ENCODE data around the gene PKP4.
"Not testable (repeated sequence)": the region's sequence is repeated elsewhere in the genome, so short reads cannot be mapped to it uniquely, and the experiment has no call there.

The PKP4 gene

DNA sequence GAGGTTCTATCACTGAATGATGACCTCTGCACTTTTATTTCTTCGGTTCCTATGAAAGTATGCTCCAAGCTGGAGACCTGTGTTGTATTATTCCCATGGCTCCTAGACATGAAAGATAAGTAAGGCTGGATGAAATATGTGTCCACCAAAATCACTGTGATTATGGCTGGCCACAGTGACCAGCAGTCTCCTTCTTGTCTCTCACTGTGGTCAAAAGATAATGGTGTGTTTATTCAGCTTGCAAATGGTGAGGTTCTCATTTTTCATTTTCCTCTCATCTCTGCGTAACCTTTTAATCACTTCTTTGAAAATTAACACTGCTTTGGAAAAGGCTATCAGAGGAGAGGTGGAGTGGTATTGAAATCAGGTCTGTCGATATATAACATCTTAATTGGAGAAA lies 230.6 kb downstream of the PKP4 start:
- DNase-seq (ENCODE audit: low spot score) = no peak

DNA sequence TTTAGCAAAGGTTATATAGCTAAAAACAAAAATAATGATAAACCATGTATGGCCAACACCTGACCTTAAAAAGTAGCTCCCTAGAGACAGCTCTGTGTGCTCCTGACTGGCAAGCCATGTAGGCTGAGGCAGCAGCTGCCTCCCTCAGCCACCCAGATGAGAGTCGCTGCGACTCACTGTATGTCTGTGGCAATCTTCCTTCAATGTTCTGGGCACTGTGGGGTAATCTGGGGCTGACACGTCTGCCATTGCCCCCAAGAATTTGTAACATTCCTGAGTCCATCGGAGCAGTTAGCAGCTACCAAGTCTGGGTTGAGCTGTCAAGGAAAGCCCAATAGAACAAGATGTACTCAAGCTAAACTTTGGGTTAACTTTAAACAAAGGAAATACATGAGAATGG lies 232.0 kb downstream of the PKP4 start:
- no peak for DNase-seq (ENCODE audit: low spot score)

DNA sequence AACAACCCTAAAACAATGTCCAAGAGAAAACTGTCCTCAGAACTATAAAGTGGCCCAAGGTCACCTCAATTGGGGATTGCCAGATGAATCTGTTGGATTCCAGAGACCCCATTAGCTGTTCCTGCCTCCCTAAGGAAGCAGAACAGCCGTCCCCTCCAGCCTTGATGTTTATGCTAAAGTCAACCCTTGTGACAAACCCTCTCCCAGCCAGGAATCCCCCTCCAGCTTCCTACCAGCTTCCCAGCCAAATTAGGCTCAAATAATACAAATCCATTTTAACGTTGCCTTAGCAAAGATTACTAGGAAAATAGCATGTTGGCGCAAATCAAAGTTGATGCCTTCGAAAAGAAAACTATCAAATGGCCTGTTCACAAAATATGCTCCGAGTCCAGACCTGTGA lies 232.6 kb downstream of the PKP4 start:
- no peak for DNase-seq (ENCODE audit: low spot score)

DNA sequence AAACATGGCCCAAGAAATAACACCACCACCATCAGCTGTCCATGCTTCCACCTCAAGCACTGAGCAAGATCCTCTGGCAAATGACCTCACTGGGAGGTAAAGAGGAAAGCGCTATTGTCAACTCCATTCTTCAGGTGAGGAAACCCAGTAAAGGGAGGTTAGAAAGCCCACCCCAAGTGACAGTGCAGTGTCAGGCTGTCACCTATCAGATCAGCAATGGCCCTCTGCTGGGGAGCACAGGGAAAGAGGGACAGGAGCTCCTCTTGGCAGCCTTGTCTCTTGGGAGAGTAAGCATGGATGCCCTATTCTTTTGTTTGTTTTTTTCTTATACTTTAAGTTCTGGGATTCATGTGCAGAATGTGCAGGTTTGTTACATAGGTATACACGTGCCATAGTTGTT lies 234.1 kb downstream of the PKP4 start:
- DNase-seq (ENCODE audit: low spot score) = no peak

DNA sequence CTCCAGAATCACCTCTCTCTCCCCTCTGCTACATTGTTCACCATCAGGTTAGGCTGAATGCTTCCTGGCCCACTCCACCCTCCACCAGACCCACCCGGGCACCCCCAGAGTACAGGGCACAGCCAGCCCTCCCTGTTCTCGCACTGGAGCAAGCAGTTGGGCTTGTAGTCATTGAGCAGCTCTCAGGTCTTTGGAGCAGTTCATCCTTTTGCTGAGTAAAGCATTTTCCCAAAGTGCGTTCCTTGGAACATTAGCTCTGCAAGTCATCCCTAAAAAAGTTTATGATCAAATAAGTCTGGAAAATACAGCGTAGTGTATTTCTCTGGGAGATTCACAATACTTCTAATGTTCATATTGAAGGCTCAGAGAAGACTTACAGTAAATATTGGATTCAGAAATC lies 234.9 kb downstream of the PKP4 start:
- DNase-seq (ENCODE audit: low spot score) = no peak

DNA sequence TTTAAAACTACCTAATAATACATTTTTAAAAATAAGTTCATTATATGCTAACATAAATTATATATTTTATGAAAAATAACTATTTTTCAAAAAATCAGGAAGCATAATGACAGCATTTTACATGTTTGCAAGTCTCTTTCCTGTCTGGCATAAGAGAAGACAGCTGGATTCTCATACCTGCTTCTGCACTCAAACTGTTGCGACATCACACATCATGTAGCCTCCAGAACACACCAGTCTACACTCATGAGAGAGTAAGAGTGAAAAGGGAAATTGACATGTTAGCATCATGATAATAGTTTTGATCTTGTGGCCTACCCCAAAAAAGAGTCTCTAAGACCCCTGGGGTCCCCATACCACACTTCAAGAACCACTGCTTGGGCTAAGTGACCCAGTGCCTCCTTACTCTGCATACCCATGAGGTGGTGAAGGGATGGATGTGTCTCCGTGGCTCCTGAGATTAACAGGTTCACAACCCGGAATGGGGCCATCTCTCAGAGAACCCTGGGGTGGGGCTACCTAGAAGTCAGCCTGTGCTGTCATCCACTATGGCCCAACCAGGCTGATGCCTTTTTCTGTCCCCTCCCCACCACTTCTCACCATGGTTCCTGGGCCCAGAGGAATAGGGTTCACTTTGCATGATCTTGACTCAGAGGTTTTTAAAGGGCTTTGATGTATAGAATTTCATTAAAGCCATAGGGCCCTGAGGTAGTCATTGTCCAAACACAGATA lies 235.8 kb downstream of the PKP4 start:
- DNase-seq (ENCODE audit: low spot score) = no peak

DNA sequence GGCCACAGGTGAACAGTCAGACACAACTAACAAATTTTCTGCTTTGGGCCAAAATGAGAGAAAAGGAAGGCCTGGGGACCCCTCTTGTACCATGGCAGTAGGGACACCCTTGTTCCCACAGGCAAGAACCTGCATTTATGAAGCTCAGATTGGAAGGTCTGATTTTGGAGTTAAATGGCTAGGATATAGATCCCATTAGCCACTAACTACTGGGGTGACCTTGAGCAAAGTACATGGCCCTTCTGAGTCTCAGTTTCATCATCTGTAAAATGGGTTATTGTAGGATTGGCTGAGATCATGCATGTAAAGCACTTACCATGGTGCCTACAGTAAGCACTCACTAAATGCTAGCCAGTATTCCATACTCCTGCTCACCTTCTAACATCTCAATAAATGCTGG lies 236.7 kb downstream of the PKP4 start:
- DNase-seq (ENCODE audit: low spot score) = no peak

DNA sequence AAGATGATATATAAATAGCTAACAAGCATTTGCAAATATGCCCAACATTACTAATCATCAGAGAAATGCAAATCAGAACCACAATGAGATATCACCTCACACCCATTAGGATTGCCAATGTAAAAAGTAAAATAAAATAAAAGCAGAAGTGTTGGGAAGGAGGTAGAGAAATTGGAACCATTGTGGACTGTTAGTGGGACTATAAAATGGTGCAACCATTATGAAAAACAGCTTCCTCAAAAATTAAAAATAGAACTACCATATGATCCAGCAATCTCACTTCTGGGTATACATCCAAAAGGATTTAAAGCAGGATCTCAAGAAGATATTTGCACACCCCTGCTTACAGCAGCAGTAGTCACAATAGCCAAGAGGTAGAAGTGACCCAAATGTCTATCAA lies 238.6 kb downstream of the PKP4 start:
- no peak for DNase-seq (ENCODE audit: low spot score)

DNA sequence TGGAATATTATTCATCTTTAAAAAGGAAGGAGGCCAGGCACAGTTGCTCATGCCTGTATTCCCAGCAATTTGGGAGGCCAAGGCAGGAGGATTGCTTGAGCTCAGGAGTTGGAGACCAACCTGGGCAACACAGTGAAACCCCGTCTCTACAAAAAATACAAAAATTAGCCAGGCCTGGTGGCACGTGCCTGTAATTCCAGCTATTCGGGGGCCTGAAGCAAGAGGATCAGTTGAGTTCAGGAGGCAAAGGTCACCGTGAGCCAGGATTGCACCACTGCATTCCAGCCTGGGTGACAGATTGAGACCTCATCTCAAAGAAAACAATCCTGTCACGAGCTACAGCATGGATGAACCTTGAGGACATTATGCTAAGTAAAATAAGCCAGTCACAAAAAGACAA lies 239.0 kb downstream of the PKP4 start:
- DNase-seq (ENCODE audit: low spot score) = not testable (repeated sequence)

DNA sequence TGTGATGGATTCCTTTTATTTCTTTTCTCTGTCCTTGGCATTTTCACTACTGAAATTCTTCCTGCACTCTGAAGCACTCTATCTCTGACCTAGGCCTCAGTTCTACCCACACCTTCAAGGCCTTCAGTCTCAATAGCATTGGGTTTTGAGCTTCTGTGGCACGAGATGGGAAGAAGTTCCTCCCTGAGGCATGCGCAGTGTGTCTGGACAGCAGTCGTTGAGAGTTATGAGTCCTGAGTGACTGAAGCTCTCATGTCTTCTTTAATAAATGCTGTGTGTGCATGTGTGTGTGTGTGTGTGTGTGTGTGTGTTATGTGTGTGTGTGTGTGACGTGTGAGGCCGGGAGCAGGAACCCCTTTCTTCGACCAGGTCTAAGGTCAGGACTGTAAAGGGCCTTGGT lies 242.6 kb downstream of the PKP4 start:
- no peak for DNase-seq (ENCODE audit: low spot score)

DNA sequence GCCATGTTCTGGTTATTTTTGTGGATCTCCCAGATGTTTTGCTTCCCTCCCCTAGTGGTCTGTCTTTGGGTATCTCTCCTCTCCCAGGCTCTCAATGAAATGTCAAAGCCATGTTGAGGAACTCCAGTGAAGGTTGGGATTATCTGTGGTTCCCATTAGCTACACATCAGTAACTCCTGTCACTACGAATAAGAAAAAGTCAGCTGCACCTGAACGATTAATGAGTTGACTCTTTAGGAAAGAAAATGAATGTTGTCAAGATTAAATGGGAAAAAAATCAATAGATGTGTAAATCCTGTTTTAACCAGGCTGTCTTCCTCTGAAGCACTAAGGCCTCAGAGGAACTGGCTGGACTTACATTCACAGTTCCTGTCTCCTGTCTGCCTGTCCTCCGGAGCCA lies 244.3 kb downstream of the PKP4 start:
- no peak for DNase-seq (ENCODE audit: low spot score)

DNA sequence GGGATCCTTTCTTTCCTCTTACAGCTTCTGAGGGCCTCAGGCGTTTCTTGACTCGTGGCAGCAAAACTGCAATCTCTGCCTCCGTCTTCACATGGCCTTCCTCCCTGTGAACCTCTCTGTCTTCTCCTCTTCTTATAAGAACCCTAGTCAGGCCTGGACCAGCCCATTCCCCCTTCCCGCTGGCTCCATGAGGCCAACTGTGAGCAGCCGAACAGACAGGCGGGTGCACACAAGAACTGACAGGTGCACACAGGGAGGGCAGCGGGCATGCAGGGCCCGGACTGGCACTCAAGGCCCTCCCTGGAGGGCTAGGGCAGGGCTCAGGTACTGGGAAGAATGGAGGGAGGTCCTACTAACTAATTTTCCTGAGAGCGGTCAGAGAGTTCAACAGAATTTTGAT lies 246.0 kb downstream of the PKP4 start:
- DNase-seq (ENCODE audit: low spot score) = no peak

DNA sequence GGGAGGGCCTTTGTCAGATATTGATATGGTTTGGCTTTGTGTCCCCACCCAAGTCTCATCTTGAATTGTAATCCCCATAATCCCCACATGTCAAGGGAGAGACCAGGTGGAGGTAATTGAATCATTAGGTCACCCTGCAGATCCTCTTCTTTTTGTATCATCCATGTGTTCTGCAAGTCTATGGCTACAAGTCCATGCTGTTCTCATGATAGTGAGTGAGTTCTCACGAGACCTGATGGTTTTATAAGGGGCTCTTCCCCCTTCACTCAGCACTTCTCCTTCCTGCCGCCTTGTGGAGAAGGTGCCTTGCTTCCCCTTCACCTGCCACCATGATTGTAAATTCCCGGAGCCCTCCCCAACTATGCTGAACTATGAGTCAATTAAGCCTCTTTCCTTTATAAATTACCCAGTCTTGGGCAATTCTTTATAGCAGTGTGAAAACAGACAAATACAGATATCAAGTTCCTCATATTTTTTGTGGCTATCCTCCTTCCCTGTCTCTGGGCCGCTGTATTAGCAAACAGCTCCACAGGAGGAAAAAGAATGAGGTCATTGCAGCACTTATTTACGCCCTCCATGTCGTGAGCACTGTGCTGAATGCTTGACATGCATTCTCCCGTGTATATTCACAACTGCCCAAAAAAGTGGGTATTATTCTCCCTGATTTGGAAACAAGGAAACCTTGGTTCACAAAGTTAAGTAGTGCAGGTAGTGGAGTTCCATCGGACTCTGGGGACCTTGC lies 248.1 kb downstream of the PKP4 start:
- DNase-seq (ENCODE audit: low spot score) = not testable (repeated sequence)

DNA sequence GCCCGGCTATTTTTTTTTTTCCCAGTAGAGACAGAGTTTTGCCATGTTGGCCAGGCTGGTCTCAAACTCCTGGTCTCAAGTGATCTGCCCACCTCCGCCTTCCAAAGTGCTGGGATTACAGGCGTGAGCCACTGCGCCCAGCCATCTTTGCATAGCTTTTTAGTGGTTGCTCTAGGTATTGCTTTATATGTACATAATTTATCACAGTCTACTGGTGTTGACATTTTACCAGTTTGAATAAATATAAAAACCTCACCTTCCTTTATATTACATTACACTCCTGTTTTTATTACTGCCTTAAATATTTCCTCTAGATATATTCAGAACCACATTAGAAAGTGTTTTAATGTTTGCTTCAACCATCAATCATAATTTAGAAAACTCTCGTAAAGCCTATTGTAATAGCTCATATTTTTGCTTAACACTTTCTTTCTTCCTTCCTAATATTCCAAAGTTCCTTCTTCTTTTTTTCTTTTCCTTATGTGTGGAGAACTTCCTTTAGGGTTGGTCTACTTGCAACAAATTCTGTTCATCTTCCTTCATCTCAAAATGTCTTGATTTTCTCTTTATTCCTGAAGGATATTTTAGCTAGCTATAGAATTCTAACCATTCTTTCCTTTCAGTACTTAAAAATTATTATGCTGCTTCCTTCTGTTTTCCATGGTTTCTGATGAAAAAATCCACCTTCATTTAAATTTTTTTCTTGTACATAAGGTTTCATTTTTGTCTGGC lies 256.2 kb downstream of the PKP4 start:
- no peak for DNase-seq (ENCODE audit: low spot score)

DNA sequence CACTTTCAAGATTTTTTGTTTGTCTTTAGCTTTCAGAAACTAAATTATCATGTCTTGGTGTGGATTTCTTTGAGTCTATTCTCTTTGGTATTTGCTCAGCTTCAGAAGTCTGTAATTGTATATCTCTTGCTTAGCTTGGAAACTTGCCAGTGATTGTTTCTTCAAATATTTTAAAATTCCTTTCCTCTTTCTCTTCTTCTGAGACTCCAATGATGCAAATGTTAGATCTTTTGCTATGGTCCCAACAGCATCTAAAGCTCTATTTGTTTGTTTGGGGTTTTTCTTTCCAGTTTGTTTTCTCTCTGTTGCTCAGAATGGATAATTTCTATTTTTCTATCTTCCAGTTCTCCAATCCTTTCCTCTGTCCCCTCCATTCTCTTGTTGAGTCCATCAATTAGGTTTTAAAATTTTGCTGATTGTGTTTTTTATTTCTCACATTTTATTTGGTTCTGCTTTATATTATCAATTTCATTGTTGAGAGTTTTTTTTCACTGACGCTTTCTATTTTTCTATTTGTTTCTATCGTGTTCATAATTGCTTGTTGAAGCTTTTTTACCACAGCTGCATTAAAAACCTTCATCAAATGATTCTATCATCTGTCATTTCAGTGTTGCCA lies 256.9 kb downstream of the PKP4 start:
- no peak for DNase-seq (ENCODE audit: low spot score)

DNA sequence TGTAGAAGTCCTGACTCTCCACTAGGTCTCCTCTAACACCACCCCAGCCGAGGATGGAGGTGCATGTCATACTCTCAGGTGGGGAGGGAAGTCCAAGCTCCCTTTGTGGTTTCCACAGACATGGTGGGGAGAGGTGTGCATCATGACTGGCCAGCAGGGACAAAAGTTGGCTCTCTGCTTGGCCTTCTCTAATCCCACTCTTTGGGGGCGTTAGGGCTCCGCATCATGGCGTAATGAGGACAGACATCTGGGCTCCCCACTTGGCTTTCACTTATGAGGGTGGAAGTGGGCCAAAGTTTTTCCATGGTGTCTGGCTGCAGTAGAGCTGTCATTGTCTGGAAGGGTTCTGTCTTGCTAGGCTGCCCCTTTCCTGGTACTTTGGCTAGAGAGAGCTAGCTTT lies 257.7 kb downstream of the PKP4 start:
- no peak for DNase-seq (ENCODE audit: low spot score)

DNA sequence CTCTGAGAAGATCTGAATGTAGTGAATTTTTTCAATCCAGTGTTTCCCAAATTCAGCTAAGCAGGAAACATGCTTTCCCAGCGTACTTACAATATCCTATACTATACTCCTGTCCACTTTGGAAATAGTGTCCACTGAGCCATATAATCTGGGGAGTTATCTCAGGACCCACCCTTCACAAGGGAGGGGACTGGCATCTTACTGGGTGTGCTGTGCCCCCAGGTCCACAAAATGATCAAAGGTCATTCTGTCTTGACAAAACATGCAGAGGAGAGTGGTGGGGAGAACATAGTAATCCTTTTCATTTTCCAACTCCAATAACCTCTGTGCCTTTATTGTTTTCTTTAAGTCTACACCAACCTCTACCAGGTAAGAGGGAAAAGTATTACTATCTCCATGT lies 258.6 kb downstream of the PKP4 start:
- no peak for DNase-seq (ENCODE audit: low spot score)

DNA sequence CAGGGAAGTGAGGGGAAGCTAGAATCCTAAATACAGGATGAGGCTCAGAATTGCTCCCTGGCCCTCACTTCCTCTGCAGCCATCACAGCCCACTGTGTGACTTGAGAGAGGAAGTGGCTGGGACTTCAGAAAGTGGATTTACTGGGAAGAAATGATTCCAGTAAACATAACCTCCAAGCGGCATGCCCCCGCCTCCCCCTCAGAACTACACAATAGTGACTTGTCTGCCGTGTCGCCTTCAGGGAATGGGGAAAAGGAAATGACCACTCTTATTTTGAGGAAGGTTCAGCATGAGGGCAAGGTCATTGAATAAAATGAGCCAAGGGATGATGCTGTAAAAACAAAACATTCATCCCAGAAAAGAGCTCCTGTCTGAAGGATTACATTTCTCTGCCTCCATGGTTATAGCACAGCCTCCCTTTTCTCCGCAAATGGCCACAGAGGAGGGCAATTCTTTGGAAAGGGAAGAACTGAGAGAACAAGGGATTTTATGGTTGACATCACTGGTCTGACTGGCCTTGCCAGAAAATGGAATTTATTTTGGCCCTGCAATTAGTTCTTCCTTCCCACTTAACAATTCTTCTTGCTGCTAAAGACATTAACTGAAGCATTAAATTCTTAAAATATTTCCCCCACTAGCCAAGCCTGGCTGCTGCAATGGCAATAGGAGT lies 259.5 kb downstream of the PKP4 start:
- DNase-seq (ENCODE audit: low spot score) = no peak

DNA sequence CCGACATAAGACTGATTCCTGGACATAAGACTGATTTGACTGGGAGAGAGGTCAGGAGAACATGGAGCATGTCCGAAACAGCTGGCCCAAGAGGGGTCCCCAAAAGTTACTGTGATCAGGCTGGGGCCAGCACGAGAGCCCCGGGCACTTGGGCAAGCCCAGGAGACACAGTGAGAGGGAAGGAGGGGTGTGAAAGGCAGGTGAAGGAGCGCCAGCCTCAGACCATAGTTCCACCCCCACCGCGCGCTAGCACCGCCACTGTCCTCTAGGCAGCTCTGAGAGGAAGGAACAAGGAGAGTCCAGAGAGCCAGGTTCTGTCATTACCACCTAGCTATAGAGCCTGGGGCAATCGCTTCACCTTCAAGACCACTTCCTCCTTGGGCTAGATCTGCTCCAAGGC lies 260.2 kb downstream of the PKP4 start:
- no peak for DNase-seq (ENCODE audit: low spot score)

DNA sequence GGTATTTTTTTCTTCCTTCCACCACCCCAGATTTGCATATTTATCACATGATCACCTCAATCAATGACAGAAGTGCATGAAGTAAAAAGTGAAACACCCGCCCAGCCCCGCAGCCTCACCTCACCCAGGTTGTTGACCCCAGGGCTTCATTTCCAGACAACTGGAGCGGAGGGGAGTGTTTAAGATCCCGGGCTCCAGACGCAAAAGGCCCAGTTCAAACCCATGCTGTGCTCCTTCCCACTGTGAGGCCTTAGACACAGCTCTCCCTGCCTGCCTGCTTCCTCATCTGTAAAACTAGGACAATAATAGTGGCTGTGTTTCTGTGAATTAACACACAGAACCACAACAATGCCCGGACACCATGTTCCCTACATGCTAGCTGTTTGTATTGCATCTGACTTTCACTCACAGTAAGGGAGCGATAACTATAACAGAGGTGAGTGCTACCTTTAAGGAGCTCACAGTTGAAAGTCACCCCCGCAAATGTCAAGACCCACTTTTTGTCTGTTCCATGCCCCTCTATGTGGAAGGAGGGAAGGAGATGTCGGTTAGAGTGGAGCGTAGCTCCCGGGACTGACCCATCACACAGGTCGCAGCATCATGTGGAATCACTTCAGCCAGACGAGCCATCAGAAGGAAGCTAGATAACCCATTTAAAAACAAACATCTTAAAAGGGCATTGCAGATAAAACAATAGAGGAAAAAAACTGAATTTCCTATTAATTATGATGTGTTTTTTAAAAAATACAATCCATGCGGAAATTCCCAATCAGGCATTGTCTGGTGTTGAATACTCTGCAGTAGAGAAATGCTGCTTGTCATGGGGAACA lies 260.8 kb downstream of the PKP4 start:
- DNase-seq (ENCODE audit: low spot score) = no peak

DNA sequence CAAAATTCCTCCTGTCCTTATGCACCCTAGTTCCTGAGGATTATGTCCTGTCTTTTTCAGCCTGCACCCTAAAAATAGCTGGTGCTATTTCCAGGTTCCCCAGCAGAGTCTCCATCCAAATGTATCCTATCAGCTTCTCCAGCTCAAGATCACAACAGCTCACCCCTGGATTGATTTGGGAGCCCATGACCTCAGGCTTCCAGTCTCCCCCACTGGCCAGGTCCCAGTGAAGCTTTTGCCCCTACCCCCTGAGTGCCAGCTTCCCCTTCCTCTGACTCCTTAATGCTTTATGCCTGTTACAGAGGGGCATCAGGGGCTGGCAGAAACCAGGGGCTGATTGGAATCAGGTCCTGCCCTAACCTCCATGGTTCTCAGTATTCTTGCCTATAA lies 261.4 kb downstream of the PKP4 start:
- DNase-seq (ENCODE audit: low spot score) = no peak
